HG03095 (cell line): ENCODE data around the gene ADCY7.
A peak's percentile ranks its signal among the peaks of the same experiment; 100 is the strongest.
"Not testable (repeated sequence)": the region's sequence is repeated elsewhere in the genome, so short reads cannot be mapped to it uniquely, and the experiment has no call there.

Source experiments
- ATAC-seq: cut with Tn5 transposase; IDR thresholded peaks from one replicate; pipeline ENCODE4 v1.9.1; 2021; ENCODE audit warnings: moderate library complexity; ENCODE audit not compliant: unreplicated experiment

ADCY7 gene

GRCh38 chr16:50266337-50267091, at the start of gene ADCY7:
TSS of gene ADCY7 (plus strand) at chr16:50266551. CDS start at chr16:50288180, 21,629 bp downstream.
- peak; percentile 88 for ATAC-seq

GRCh38 chr16:50219402-50219975, 46.9 kb upstream of the ADCY7 start:
- ATAC-seq, result no peak

GRCh38 chr16:50224286-50224685, 42.1 kb upstream of the ADCY7 start:
- ATAC-seq, result no peak

GRCh38 chr16:50227120-50227519, 39.2 kb upstream of the ADCY7 start:
- no peak for ATAC-seq

- no peak for ATAC-seq
These were observed 38.7 kb upstream of the ADCY7 start for GRCh38 chr16:50227665-50228064.

GRCh38 chr16:50228364-50228868, 37.9 kb upstream of the ADCY7 start:
- ATAC-seq, result no peak

- ATAC-seq, result no peak
These were observed 37.1 kb upstream of the ADCY7 start for GRCh38 chr16:50229149-50229726.

GRCh38 chr16:50234771-50235556, 31.4 kb upstream of the ADCY7 start:
- no peak for ATAC-seq

GRCh38 chr16:50235581-50235980, 30.8 kb upstream of the ADCY7 start:
- no peak for ATAC-seq

- ATAC-seq, result no peak
These were observed 28.0 kb upstream of the ADCY7 start for GRCh38 chr16:50238314-50238713.

GRCh38 chr16:50238868-50239301, 27.5 kb upstream of the ADCY7 start:
- ATAC-seq, result no peak

- ATAC-seq, result not testable (repeated sequence)
These were observed 23.3 kb upstream of the ADCY7 start for GRCh38 chr16:50243024-50243423.

GRCh38 chr16:50244140-50244503, 22.2 kb upstream of the ADCY7 start:
- no peak for ATAC-seq

GRCh38 chr16:50244504-50245416, 21.6 kb upstream of the ADCY7 start:
- ATAC-seq, result no peak

- ATAC-seq, result peak; percentile 70
These were observed 20.7 kb upstream of the ADCY7 start for GRCh38 chr16:50245417-50246298.

GRCh38 chr16:50246299-50247122, 19.8 kb upstream of the ADCY7 start:
- ATAC-seq, result peak; percentile 27

- no peak for ATAC-seq
These were observed 19.0 kb upstream of the ADCY7 start for GRCh38 chr16:50247123-50247905.
